Mesothelial cell of epicardium (in vitro differentiated cells): Measurements from ENCODE around the gene SLC26A8. TPM values are rescaled to one million over a fixed set of nuclear protein-coding genes. Genes with fewer than 3 reads are reported as not detected.

Experiments
- DNase-seq, 2 experiments: peaks; one replicate each; pipeline ENCODE4 v3.0.0; 2021; ENCODE audit warnings: low spot score in 2 of 2; ENCODE audit not compliant: unreplicated experiment in 2 of 2
- H3K27ac Mint-ChIP-seq: 2 replicates; pipeline ENCODE4 v1.8.0; 2021; ENCODE audit warnings: mixed read lengths
- H3K27me3 Mint-ChIP-seq: 2 replicates; pipeline ENCODE4 v1.8.0; 2021; ENCODE audit warnings: low read depth, mixed read lengths
- H3K36me3 Mint-ChIP-seq: 2 replicates; pipeline ENCODE4 v1.8.0; 2021; ENCODE audit warnings: mixed read lengths
- H3K4me1 Mint-ChIP-seq: 2 replicates; pipeline ENCODE4 v1.8.0; 2021; ENCODE audit warnings: mixed read lengths
- H3K4me3 Mint-ChIP-seq: 2 replicates; pipeline ENCODE4 v1.8.0; 2021; ENCODE audit warnings: mild to moderate bottlenecking, moderate library complexity, mixed read lengths
- H3K9me3 Mint-ChIP-seq: 2 replicates; pipeline ENCODE4 v1.8.0; 2021; ENCODE audit warnings: mixed read lengths
- total RNA-seq: library from RNA; stranded (reverse); gene quantifications from 3 replicates; pipeline ENCODE4 v1.2.1, GENCODE V29; 2021
- TF ChIP-seq, protein P1 (sequence below): fragments of 200-600 bp; sonication (generic); IDR thresholded peaks from one replicate; pipeline ENCODE4 v1.5.0; 2021; ENCODE audit warnings: antibody characterized with exemption; ENCODE audit not compliant: unreplicated experiment

SLC26A8 gene
- total RNA-seq, 1 donor from 2014 or later, result 0.29 TPM

DNA sequence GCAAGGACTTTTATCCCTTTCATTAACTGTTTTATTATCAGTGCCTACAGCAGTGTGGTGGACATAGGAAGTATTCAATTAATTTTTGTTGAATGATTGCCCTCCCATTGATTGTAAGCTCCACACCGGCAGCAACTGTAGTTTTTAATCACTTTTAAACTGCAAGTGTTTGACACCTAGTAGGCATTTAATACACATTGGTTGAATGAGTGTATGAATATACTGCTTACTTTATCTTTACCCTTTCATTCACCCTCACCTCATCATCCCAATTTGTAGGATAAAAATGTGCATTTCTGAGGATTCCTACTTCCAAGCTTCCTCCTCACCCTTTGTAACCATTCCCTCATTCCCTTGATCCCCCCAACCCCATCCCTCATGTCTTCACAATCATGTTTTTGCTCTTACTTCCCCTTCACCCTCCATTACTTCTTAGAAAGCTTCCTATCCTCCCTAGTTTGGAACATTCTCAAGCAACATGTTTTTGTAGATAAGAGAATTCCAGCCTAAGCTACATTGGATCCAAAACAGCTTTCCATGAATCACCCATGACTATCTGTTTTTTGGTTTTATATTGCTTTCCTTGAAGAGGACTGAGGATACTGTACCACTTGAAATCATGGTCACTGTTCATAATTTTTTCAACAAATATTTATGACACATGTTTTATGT lies 955 bp upstream of the SLC26A8 start:
- H3K4me3 Mint-ChIP-seq, result no peak overlapping the region
- H3K27me3 Mint-ChIP-seq, result no peaks in the 10 kb centered on the region
- no peaks in the 10 kb centered on the region for H3K36me3 Mint-ChIP-seq
- TF ChIP-seq, protein P1, sequence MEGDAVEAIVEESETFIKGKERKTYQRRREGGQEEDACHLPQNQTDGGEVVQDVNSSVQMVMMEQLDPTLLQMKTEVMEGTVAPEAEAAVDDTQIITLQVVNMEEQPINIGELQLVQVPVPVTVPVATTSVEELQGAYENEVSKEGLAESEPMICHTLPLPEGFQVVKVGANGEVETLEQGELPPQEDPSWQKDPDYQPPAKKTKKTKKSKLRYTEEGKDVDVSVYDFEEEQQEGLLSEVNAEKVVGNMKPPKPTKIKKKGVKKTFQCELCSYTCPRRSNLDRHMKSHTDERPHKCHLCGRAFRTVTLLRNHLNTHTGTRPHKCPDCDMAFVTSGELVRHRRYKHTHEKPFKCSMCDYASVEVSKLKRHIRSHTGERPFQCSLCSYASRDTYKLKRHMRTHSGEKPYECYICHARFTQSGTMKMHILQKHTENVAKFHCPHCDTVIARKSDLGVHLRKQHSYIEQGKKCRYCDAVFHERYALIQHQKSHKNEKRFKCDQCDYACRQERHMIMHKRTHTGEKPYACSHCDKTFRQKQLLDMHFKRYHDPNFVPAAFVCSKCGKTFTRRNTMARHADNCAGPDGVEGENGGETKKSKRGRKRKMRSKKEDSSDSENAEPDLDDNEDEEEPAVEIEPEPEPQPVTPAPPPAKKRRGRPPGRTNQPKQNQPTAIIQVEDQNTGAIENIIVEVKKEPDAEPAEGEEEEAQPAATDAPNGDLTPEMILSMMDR, result no peak
- H3K4me1 Mint-ChIP-seq, result peaks cover 41% of the 10 kb centered on the region
- no peaks in the 10 kb centered on the region for H3K9me3 Mint-ChIP-seq
- peak overlapping the region; percentile 89 for H3K27ac Mint-ChIP-seq
- DNase-seq, result no peak

DNA sequence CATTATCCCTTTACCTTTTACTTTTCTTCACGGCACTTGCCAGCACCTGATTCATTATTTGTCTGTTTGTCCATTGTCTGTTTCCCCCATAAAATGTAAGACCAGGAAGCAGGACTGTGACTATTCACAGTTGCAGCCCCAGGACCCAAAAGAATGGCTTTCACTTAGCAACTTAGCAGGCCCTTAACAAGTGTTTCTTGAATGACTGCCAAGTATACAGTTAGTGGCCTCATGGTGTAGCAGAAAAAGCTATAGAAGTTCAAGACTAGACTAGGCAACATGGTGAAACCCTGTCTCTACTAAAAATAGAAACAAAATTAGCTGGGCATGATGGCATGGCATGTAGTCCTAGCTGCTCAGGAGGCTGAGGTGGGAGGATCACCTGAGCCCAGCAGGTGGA lies 4.3 kb downstream of the SLC26A8 start:
- H3K4me3 Mint-ChIP-seq, result no peak overlapping the region
- TF ChIP-seq, protein P1, result no peak
- H3K27ac Mint-ChIP-seq, result no peak overlapping the region
- H3K4me1 Mint-ChIP-seq, result peaks cover 12% of the 10 kb centered on the region
- H3K9me3 Mint-ChIP-seq, result no peaks in the 10 kb centered on the region
- H3K27me3 Mint-ChIP-seq, result no peaks in the 10 kb centered on the region
- no peaks in the 10 kb centered on the region for H3K36me3 Mint-ChIP-seq
- no peak for DNase-seq

DNA sequence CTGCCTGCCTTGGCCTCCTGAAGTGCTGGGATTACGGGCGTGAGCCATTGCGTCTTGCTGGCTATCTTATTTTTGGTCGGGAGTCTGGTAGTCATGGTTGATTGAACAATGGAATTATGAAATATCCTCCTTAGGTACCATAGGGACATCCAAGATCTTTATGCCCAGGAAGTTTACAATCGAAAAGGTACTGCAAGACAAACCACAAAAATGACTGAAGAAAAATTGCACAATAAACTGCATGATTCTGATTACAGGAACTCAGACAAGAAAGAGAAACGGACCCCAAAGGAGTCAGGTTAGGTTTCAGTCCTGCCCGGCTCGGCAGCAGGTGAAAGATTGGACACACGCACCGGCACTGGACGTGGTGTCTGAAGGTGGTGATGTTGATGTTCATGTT lies 5.3 kb downstream of the SLC26A8 start:
- Mint-ChIP-seq H3K27me3 (no peaks in the 10 kb centered on the region), H3K27ac (no peak overlapping the region), H3K36me3 (no peaks in the 10 kb centered on the region), H3K4me3 (no peak overlapping the region), H3K9me3 (no peaks in the 10 kb centered on the region), H3K4me1 (peaks cover 6% of the 10 kb centered on the region)
- DNase-seq, result no peak
- TF ChIP-seq, protein P1, result no peak

DNA sequence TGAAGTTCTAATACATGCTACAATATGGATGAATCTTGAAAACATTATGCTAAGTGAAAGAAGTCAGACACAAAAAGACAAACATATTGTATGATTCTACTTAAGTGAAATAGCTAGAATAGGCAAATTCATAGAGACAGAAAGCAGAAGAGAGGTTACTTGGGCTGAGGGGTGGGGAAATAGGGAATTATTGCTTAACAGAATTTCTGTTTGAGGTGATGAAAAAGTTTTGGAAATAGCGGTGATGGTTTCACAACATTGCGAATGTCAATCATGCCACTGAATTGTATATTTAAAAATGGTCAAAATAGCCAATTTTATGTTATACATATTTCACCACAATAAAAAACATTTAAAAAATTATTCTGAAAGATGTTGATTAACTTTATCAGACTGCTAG lies 6.1 kb downstream of the SLC26A8 start:
- no peak overlapping the region for H3K27ac Mint-ChIP-seq
- TF ChIP-seq, protein P1, result no peak
- no peaks in the 10 kb centered on the region for H3K27me3 Mint-ChIP-seq

DNA sequence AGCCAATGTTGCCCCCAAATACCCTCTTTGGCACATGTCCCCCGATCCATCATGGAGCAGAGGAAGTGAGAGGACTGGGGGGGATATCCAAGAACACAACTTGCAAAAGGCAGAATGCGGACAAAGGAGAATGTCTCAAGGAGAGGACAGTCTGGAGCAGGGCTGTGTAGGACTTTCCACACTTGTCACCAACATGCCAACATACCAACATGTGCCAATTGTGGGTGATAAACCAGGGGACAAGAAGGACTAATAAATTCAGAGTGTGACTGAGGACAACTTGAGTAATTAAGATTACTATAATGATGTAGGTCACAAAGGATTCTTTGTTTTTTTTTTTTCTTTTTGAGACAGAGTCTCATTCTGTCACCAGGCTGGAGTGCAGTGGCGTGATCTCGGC lies 8.8 kb downstream of the SLC26A8 start:
- H3K4me1 Mint-ChIP-seq, result no peaks in the 10 kb centered on the region
- H3K27ac Mint-ChIP-seq, result no peak overlapping the region
- H3K27me3 Mint-ChIP-seq, result no peaks in the 10 kb centered on the region

More for the DNA sequence above, 6.1 kb downstream of the SLC26A8 start:
- no peak for DNase-seq
- Mint-ChIP-seq H3K4me3 (no peak overlapping the region), H3K36me3 (no peaks in the 10 kb centered on the region), H3K9me3 (no peaks in the 10 kb centered on the region), H3K4me1 (no peaks in the 10 kb centered on the region)

More for the DNA sequence above, 8.8 kb downstream of the SLC26A8 start:
- no peaks in the 10 kb centered on the region for H3K36me3 Mint-ChIP-seq
- TF ChIP-seq, protein P1, result no peak
- no peaks in the 10 kb centered on the region for H3K9me3 Mint-ChIP-seq
- no peak overlapping the region for H3K4me3 Mint-ChIP-seq
- no peak for DNase-seq
